ENCODE results near the gene MIA2. TPM values are rescaled to one million over a fixed set of nuclear protein-coding genes. Genes with fewer than 3 reads are reported as not detected.
A peak's percentile ranks its signal among the peaks of the same experiment; 100 is the strongest.

The MIA2 gene
- total RNA-seq, 1 donor from 2014 or later = 27.3 TPM

DNA sequence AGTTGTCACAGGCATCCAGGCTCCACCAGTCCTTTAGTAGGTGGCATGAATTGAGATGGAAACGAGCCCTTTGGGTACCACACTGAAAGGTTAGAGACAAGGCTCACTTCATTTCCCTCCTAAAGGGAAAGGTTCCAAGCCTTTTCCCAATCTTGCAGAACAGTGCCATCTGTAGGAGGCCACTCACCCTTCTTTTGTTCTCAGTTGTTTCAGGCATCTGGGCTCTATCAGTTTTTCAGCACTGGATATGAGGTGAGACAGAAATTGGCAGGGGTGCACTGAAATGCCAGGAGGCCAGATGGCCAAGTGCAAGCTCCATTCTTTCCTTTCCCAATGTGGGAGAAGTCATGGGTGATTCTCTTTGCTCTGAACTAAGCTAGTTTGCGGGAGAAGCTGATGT is 183.3 kb downstream of the MIA2 start:
- TF ChIP-seq, protein P1, sequence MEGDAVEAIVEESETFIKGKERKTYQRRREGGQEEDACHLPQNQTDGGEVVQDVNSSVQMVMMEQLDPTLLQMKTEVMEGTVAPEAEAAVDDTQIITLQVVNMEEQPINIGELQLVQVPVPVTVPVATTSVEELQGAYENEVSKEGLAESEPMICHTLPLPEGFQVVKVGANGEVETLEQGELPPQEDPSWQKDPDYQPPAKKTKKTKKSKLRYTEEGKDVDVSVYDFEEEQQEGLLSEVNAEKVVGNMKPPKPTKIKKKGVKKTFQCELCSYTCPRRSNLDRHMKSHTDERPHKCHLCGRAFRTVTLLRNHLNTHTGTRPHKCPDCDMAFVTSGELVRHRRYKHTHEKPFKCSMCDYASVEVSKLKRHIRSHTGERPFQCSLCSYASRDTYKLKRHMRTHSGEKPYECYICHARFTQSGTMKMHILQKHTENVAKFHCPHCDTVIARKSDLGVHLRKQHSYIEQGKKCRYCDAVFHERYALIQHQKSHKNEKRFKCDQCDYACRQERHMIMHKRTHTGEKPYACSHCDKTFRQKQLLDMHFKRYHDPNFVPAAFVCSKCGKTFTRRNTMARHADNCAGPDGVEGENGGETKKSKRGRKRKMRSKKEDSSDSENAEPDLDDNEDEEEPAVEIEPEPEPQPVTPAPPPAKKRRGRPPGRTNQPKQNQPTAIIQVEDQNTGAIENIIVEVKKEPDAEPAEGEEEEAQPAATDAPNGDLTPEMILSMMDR (IDR thresholded peaks at IDR 0.05) = peak; percentile 37
- no peaks in the 10 kb centered on the region for H3K4me1 Mint-ChIP-seq (ENCODE audit: low read depth)
- peaks cover 15% of the 10 kb centered on the region for H3K36me3 Mint-ChIP-seq (ENCODE audit: low read depth)
- no peak for DNase-seq (ENCODE audit: low spot score)
- no peaks in the 10 kb centered on the region for H3K27me3 Mint-ChIP-seq (ENCODE audit: low read depth)
- no peak overlapping the region for H3K4me3 Mint-ChIP-seq (ENCODE audit: unreplicated experiment)
- no peak overlapping the region for H3K27ac Mint-ChIP-seq (ENCODE audit: unreplicated experiment)
- H3K9me3 Mint-ChIP-seq (ENCODE audit: low read depth) = peaks cover 40% of the 10 kb centered on the region

DNA sequence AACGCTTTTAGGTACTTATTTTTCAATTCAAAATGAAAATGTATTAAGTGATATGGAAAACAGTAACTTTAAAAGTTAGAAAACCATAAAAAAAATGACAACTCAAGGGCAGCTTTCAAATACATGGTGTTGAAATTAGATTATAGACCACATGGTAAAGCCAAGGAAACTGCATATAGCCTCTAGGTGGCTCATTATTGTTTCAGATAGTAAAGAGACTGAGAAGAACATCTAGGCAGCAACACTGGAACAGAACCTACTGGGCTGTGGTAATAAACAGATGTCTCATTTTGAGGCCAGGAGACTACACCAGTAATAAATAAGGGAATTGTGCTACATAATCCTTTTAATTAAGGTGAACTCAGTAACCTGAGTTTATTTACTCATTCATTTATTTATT is 185.6 kb downstream of the MIA2 start:
- H3K9me3 Mint-ChIP-seq (ENCODE audit: low read depth) = peaks cover 20% of the 10 kb centered on the region
- H3K27me3 Mint-ChIP-seq (ENCODE audit: low read depth) = no peaks in the 10 kb centered on the region
- H3K4me1 Mint-ChIP-seq (ENCODE audit: low read depth) = peaks cover 5% of the 10 kb centered on the region
- H3K27ac Mint-ChIP-seq (ENCODE audit: unreplicated experiment) = no peak overlapping the region
- TF ChIP-seq, protein P1 (IDR thresholded peaks at IDR 0.05) = peak; percentile 24
- H3K4me3 Mint-ChIP-seq (ENCODE audit: unreplicated experiment) = no peak overlapping the region
- DNase-seq (ENCODE audit: low spot score) = no peak
- H3K36me3 Mint-ChIP-seq (ENCODE audit: low read depth) = peaks cover 13% of the 10 kb centered on the region

DNA sequence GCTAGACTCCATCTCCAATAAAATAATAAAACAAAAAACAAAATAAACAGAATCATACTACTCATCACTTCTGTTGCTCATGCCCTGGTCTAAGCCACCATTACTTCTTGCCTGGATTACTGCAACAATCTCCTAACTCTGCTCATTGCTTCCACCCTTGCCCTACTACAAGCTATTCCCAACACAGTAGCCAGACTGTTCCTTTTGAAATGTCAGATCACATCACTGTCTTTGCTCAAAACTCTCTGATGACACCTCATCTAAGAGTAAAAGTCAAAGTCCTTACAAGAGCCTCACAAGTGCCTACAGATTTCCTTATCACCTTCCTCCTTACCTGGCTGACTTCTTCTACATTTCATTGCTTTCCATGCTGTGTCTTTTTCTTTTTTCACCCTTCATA is 188.5 kb downstream of the MIA2 start:
- H3K9me3 Mint-ChIP-seq (ENCODE audit: low read depth) = no peaks in the 10 kb centered on the region
- H3K27ac Mint-ChIP-seq (ENCODE audit: unreplicated experiment) = no peak overlapping the region
- peaks cover 13% of the 10 kb centered on the region for H3K4me1 Mint-ChIP-seq (ENCODE audit: low read depth)
- TF ChIP-seq, protein P1 (IDR thresholded peaks at IDR 0.05) = no peak
- H3K4me3 Mint-ChIP-seq (ENCODE audit: unreplicated experiment) = no peak overlapping the region
- no peaks in the 10 kb centered on the region for H3K27me3 Mint-ChIP-seq (ENCODE audit: low read depth)
- H3K36me3 Mint-ChIP-seq (ENCODE audit: low read depth) = no peaks in the 10 kb centered on the region
- DNase-seq (ENCODE audit: low spot score) = no peak

DNA sequence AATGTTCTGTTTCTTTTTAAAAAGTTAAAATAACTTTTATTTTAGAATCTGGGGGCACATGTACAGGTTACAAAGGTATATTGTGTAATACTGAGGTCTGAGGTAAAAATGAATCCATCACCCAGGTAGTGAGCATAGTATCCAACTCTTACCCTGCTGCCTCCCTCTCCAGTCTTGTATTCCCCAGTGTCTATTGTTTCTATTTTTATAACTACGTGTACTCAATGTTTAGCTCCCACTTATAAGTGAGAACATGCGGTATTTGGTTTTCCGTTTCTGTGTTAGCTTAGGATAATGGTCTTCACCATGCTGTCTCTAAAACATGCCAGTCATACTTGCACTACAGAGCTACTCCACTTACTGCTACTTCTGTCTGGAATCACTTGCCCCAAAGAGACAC is 190.1 kb downstream of the MIA2 start:
- Mint-ChIP-seq H3K27ac (ENCODE audit: unreplicated experiment) (no peak overlapping the region), H3K4me1 (ENCODE audit: low read depth) (peaks cover 18% of the 10 kb centered on the region), H3K4me3 (ENCODE audit: unreplicated experiment) (no peak overlapping the region), H3K27me3 (ENCODE audit: low read depth) (no peaks in the 10 kb centered on the region), H3K9me3 (ENCODE audit: low read depth) (no peaks in the 10 kb centered on the region), H3K36me3 (ENCODE audit: low read depth) (no peaks in the 10 kb centered on the region)
- no peak for DNase-seq (ENCODE audit: low spot score)
- TF ChIP-seq, protein P1 (IDR thresholded peaks at IDR 0.05) = no peak

DNA sequence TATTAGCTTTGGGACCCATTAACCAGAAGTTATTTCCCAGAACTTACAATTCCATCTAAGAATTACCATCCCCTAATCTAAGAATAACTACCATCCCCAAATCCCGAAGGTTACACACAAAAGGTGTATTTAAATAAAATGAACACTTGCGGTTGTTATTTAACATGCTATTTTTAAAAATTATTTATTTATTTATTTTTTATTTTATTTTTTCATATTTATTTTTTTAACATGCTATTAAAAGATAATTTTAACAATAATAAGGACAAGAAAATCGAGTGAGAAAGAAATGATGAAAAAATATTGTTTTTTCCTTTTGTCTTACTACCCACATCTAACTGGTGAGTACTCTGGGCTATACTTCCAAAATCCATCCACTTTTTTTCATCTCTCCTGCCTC is 192.2 kb downstream of the MIA2 start:
- no peak for DNase-seq (ENCODE audit: low spot score)
- TF ChIP-seq, protein P1 (IDR thresholded peaks at IDR 0.05) = no peak
- Mint-ChIP-seq H3K36me3 (ENCODE audit: low read depth) (no peaks in the 10 kb centered on the region), H3K27me3 (ENCODE audit: low read depth) (no peaks in the 10 kb centered on the region), H3K4me3 (ENCODE audit: unreplicated experiment) (no peak overlapping the region), H3K4me1 (ENCODE audit: low read depth) (peaks cover 38% of the 10 kb centered on the region), H3K9me3 (ENCODE audit: low read depth) (no peaks in the 10 kb centered on the region), H3K27ac (ENCODE audit: unreplicated experiment) (no peak overlapping the region)
